NCI-H1694 treated with DMSO at 0.1 percent for 48 hours (cell line): Measurements from ENCODE around the gene ZNF319.
A peak's percentile ranks its signal among the peaks of the same experiment; 100 is the strongest.

Experiments used
- DNase-seq: peaks from one replicate; lab custom pipeline; 2025; lab: John Stamatoyannopoulos, UW

The ZNF319 gene

DNA sequence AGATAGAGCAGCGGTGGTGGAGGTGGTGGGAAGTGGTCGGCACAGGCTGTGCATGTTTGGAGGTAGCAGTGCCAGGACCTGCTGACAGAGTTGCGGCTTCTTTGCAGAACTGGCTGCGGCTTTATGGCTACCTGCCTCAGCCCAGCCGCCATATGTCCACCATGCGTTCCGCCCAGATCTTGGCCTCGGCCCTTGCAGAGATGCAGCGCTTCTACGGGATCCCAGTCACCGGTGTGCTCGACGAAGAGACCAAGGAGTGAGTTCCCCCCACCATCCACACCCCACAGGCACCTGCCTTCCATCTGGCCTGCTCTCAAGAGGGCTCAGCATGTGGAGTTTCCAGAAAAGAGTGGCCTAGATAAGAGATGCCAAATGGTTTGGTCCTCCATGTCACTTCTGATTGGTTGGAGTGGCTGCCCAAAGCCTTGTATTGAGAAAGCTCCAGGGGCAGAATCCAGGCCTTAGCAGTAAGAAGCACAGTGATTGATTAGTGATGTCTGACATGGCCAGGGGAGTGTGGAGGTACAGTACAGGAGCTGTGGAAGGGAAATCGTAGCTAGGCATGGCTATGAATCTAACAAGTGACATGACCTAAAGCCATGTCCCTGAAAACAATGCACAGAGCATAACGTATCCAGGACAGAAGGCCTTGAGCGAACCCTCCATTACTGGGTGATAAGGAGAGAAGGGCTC lies 37.0 kb upstream of the ZNF319 start:
- no peak for DNase-seq

DNA sequence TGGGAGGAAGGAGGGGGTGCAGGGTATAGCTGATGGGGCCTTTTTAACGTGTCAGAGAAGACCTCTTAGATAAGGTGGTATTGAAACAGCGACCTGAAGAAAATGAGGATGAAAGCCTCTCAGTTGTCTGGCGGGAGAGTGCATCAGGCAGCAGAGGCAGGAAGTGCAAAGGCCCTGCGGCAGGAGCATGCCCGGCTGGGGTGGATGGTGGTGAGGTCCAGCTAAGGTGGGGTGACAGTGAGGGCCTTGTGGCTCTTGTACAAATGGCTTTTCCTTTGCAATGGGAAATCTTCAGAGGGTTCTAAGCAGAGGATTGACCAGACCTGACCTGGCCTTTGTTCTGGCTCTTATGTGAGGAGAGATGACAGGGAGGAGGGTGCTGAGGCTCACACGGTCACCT lies 36.5 kb upstream of the ZNF319 start:
- DNase-seq, result no peak

DNA sequence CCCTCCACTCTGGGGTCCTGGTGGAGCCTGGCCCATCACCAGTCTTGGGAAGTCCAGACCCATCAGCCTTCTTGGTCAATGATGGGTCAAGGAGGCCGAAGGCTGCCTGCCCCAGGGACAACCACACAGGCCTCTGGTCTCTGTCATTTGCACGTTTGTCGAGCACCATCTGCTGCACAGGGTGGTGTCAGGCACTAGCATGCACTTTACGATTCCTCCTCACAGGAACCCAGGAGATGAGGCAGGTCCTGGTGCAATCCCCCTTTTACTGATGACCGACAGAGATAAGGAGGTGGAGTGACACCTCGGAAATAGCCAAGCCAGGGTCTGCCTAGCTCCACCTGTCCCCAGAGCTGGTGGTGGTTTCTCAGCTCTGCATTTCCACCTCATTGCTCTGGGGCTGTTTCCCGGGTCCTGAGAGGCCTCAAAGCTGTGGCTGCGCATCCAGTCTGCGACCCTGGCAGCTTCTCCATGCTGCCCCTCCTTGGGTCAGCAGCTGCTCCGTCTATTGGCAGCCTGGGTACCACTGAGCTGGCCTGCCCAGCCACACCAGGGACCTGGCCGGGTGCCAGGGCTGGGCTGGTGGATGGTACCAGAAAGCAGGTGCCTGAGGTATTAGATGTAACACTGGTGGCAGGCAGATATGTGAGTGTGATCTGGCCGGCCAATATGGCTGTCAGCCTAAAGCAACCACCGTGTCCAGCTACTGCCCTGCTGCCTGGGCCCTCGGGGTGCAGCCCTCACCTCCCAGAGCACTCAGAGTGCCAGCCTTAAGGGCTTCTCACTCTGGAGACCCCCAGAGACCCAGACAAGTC lies 35.1 kb upstream of the ZNF319 start:
- no peak for DNase-seq

DNA sequence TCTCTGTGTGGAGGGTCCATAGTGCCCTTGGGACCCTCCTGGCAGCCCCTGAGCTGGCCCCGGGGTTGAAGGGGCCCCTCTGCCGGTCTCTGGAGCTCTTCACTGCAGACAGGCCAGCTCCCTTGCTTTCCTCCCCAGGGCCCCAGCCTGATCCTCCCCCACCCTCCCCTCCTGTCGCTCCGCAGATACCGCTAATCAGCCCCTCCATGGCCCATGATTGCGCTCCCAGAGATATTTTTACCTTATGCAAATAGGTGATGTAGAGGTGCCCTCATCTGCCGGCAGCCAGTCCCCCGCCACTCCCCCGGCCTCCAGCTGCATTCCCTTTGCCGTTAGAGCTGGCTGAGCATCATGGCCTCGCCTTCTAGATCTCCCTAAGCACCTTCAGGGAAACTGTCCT lies 34.3 kb upstream of the ZNF319 start:
- DNase-seq, result no peak

DNA sequence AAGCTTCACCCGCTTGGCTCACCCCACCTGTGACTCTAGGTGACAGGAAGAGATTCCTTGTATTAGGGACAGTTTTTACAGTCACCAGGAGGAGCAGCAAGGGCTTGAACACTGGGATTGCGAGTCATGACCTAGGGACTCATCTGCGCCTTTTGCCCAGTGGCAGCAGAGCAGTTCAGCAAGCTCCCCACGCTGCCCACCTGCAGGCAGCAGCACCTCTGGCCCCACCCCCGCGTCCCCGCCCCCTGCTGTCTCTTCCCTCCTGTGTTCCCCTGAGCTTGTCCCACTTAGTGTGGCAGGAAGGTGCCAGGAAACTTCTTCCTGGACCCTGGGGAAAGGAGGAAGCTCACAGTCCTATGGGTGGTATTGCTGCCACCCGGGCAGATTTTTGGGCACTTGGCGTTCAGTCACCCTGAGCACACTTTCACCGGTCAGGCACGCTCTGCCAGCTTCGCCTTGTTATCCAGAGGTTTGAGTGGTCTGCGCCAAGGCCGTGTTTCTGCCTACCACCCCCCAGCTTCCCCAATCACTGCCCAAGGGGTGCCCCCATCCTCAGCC lies 33.7 kb upstream of the ZNF319 start:
- no peak for DNase-seq

DNA sequence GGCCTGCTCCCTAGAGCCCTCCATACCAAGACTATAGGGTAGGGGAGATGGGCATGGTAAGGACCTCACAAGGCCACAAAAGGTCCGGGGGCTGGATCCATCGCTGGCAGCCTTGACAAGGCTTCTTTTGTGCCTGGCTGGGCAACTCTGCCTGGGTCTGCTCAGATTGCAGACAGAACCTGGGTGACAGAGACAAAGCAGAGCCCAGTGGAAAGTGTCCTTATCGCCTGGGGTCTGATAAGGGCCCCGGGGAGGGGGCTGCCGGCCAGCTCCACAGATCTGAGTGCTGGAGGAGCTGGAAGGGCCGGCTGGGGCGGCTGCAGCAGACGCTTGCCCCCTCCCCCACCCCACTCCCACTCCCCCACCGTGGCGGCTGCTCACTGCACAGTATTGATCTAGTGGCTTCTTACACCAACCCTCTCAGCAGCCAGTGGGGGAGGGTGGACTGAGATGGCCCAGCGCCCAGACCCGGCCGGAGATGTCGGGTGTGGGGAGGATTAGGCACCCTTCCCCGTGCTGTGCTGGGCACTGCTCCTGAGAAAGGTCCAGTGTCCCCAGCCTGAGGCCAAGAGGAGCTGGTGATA lies 32.3 kb upstream of the ZNF319 start:
- DNase-seq, result no peak

DNA sequence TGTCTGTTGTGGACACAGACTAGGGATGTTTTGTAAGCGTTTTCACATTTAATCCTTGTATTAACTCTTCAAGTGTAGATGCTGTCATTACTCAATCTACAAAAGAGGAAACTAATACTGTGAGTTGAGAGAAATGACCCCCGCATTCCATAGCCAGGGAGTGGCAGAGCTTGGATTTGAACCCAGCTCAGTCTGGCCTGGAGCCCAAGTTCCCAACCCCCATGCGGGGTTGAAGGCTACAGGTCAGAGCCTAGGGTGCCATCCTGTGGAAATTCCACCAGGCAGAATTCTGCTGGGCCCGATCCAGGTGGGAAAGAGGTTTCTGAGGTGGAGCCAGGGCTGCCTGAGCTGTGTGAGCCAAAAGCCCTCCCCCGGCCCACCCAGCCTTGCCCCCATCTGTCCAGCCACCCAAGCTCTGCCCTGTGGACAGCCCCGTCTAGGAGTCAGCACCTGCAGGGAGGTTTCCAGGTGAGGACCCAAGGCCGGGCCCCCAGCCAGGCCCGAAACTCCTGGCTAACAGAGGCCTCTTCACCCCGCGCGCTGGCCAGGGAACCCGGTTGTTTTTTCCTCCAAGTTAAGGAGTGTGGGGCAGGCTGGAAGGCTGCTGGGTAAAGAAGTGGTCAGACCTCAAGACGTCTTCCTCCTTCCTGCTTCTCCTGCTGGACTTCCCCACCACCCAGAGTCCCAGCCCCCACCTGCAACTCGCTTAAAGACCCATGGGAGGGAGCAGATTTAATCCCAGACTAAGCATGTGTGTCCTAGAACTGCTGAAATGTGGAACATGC lies 30.7 kb upstream of the ZNF319 start:
- DNase-seq, result no peak

DNA sequence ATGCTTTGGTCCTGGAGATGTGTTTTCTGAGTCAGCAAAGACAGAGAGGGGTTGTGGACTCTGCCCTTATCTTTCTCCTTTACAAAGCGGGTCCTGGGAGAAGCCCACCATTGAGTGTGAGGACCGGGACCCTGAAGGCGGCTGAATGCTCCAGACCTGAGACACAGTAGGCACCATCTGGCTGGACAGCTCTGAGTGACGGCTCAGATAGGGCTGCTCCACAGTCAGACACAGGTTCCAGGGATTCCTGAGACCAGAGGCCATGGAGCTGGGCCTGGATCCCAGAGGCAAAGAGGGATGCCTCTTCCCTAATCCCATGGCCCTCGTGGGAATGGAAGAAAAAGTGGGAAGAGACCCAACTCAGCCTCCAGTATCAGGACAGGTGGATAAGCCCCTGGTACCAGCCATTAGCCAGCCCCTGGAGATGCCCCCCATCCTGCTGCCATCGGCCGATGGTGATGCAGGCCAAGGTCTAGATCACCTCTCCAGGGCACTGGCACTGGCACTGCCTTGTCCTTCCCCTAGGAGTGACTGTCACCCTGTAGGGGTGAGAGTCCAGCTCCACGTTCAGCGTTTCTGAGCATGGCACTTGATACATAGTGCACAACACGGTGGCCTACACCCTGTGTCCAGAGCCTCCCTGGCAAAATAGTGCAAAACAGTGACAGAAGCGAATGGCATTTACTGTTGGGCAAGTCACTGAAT lies 29.8 kb upstream of the ZNF319 start:
- no peak for DNase-seq

DNA sequence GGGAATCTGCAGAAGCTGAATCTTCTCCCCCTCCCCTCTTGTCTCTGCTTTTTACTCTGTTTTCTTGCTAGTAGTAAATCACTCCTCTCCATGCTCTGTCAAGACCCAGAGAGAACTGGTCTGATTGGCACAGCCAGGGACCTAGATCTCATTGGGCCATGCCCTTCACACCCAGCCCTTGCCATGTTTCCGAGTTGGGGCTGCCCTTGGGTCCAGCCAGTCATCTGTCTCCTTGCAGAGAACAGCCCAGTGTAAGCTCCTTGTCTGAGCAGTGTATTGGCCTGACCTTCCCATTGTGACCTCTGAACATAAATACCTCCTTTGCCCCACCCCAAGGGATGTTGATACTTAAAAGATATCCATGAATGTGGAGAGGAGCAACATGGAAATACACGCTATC lies 28.9 kb upstream of the ZNF319 start:
- DNase-seq, result no peak

DNA sequence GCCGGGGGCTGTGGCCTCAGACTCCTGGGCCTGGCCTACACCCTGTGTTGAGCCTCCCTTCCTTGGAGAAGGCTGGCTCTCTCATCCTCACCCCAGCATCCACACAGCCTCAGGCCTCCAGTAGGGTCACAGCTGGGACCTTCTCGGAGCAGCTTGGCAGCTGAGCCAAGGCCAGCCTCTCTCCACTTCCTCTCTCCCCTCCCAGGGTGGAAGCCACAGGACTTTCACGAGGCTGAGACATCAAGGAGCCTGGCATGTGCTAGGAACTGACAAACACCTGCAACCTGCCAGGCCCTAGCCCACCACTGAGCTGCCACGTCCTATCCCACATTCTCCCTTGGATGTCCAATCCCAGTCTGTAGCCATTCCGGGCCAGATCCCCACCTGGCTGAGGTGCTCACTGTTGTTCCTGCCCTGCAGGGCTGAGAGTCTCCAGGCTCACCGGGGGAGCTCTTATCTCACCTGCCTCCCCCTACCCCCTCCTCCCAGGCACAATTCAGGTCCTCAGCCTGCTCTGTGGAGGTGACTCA lies 28.1 kb upstream of the ZNF319 start:
- no peak for DNase-seq

DNA sequence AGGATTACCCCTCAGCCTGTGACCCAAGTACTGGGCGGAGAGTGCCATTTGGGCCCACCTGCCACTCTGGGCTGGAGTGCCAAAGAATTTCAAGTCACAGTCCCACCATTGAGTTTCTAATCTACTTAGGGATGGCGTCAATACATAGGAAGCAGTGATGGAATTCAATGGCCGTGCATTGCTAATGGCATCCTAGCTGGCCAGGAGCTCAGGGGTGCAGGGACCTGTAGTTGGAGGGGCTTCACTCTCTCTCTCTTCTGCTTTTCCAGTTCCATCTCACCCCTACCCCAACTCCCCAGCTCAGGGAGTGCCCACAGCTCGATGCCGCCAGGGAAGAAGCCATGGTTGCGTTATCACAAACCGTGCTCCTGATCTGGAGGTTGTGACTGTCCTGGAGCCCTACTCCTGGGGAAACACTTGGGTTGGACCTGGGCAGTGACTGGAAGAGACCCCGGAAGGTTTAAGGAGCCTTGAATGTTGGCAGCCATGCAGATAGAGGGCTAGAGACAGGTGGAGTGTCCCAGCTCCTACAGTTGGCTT lies 27.5 kb upstream of the ZNF319 start:
- no peak for DNase-seq

DNA sequence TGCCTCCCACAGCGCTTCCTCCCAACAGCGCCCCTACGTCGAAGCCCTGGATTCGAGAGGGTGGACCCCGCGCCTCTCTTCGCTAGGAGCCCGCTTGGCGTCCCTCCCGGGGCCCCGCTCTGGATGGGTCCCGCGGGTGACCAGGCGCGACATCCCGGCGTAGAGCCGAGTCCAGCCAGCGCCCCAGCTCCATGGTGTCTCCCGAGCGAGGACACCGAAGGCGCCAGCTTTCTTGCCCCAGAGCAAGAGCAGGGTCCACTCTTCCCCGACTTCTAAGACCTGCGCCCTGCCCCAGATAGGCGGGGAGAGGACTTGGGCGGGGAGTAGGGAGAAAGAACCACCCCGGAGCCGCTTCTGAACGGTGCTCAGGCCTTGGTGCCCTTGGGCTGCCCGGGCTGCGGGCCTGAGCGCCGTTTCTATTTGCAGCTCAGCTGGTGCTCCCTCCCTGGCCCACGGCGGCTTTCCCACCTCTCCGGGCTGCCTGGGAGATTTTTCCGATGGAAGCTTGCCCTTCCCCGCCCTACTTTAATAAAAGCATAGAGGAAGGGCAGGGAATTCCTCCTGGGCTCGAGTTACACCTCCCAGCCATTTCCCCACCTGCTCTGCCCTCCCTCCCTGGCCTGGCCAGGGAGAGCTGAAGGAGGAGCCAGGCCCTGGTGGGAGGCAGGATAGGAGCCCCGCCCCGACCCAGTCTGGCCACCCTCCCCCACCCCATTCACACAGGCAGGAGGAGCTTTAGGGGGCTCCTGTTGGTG lies 26.9 kb upstream of the ZNF319 start:
- DNase-seq, result no peak

DNA sequence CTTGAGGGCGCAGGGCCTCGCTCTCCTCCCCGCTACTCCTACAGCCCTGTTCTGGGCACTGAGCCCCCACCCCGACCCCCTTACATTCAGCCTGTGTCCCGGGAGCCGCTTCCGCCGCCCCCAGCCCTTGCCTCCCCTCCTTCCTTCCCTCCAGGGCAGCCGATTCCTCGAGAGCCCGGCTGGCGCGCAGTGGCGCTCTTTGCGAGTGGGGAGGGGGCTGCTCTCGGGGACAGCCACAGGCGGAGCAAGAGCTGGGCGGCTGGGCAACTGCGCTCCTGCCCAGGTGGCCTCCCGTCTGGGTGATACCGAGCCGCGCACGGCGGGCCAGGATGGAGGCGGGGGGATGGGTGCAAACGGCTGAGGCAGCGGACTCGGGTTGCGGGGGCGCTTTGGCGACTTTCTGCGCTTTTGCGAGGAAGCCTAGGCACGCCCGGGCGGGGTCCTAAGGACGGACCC lies 26.3 kb upstream of the ZNF319 start:
- no peak for DNase-seq

DNA sequence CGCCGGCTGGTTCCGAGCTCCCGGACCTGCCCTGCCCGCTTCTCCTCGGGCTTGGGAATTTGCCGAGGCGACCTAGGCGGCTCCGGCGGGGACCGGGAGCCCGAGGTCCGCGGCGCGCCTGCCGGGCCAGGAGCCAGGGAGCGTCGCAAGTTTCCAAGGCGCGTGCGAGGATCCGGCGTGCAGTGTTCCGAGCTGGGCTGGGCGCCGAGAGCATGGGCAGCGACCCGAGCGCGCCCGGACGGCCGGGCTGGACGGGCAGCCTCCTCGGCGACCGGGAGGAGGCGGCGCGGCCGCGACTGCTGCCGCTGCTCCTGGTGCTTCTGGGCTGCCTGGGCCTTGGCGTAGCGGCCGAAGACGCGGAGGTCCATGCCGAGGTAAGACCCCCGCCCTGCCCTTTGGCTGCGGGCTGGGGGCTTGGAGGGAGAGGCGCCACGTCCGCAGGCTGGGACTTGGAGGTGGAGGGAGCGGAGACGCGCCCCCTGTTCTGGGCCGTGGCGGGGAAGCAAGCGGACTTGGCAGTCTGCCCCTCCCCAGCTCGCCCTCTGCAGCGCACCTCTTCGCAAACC lies 25.8 kb upstream of the ZNF319 start:
- DNase-seq, result no peak

DNA sequence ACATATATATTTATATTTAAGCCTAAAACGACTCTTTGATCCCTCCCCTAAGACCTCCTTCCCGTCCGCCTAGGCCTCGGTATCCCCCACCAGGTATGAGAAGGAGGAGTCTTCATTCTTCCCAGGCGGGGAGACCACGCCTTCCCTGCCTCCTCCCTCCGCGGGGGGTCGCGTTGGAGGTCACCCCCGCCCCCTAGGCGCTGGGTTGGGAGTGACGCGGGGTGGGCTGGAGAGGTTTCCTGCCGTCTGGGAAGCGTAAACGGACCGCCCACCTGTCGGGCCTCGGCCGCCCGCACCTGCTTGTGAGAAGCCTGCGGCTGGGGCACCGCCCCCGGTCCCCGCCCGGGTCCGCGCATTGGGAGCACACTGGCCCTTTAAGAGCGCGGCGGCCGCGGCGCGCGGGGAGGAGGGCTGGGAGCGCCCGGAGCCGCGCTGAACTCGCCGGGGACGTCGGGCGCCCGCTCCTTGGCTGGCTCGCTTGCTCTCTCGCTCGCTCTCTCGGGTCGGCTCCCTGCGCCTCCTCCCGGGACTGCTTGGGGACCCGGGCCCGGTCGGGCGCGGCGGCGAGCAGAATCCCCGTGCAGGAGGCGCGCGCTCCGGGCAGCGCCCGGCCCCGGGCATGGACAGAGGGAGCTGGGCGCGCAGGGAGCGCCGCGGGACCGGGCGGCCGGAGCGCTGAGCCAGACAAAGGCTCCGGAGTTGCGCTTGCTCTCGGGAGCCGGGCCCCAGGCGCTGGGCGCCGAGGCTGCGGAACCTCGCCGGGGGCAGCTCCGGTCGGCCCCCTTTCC lies 25.1 kb upstream of the ZNF319 start, which contains the start of gene MMP15:
TSS of gene MMP15 (plus strand) at position 404 of the 788 bp plus-strand sequence. CDS start 597 bp downstream, outside the sequence.
- DNase-seq, result peak; percentile 33

DNA sequence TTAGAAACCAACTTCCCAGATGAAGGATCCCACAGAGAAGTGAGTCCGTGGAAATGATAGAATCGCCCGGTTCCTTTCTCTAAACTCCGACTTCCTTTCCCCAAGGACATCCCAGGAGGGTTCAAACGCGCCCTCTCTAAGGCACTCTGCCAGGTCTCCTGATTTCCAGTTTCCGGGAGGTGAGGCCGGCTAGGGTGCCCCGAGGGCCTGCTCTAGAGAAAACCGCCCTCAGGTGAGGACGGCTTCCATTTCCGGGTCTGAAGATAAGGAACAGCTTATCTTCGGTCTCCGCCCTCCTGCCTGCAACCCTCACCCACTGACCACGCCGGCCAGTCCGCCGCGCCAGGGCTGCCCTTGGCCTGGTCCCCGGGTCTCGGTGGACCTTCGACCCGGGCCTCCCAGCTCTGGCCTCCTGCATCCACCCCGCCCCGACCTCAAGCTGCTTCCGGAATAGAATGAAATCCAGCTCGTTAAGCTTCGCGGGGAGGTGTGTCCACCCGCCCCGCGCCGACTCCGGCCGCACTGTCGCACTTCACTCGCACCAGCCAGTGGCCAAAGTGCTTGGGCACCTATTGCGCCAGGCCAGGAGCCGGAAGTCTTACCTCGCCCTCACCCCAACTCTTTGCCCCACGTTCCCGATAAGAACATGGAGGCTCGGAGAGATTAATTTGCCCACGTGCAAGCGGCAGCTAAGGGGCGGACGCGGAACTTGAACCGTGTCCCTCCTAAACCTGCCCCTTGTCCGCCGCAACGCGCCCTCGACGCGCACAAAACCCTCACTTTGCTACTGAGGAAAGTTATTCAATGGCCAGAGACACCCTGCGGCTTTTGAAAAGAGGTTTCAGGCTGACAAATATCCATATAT lies 24.2 kb upstream of the ZNF319 start:
- DNase-seq, result no peak

DNA sequence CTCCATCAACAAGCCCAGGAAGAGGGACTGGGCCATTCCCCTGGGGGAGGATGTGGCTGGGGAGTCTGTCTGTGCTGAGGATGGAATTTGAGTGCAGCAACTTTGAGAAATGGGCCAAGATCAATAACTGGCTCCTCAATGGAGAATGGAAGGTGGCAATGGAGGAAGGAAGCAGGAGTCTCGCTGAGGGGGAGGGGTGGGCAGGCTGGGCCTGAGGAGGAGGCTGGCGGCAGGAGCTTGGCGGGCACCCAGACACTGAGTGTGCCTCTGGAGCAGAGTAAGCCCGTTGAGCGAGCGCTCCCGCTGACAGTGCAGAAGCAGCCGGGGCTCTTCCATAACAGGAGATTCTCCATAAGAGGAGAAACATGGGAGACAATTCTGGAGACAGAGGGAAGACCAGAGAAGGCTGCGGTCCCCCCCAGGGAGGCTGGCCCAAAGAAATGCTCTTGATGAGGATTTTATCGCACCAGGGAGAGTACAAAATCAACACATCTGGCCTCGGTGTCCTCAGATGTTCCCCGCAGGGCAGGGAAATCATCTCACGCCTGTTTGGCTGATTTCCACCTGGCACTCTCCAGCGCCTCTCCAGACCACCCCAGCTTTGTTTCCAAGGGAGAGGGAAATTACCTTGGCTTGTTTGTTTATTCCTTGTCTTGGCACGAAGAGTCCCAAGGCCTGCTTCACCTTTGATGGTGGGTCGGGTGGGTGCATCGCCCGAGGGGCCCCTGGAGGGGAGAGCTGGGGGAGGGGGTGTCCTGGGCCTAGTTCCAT lies 22.3 kb upstream of the ZNF319 start:
- peak; percentile 45 for DNase-seq
